Limb (tissue), 2 donors: ENCODE data around the gene ASH1L.
"Not testable (repeated sequence)": the region's sequence is repeated elsewhere in the genome, so short reads cannot be mapped to it uniquely, and the experiment has no call there.

Experiments used
- DNase-seq, 2 donors: peaks; one replicate each; pipeline ENCODE4 v3.0.0-alpha.2; 2016; ENCODE audit errors: extremely low spot score in 2 of 2

The ASH1L gene

DNA sequence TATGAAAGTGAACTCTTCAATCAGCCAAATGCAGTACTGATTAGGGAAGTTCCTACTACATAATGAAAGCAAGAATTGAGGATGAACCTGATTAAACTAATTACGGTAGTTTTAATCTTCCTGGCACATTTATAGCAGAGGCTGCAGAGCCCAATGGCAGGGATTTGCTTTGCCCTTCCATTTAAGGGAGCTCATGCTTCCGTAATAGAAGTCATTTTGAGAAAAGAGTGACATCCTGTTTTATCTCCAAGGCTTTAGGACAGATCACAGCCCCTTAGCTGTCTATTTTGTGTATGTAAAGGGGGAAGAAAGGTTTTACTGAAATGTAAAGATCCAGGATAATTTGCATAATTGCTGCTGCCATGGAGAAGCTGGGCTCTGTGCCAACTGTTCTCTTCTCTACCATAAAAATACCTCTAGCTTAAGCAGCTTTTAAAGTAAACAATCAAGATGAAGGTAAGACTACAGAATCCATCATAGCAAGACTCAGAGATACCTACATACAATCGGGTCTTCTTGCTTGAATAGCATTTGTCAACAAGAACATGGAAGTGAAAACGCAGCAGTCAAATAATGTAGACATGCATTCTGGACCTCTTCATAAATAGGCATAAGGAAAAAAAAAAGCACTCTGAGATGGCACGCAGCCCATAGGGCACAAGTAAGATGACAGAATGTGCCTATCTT is 62.5 kb downstream of the ASH1L start:
- peak in 1 of 2 donors; percentile 43 for DNase-seq

DNA sequence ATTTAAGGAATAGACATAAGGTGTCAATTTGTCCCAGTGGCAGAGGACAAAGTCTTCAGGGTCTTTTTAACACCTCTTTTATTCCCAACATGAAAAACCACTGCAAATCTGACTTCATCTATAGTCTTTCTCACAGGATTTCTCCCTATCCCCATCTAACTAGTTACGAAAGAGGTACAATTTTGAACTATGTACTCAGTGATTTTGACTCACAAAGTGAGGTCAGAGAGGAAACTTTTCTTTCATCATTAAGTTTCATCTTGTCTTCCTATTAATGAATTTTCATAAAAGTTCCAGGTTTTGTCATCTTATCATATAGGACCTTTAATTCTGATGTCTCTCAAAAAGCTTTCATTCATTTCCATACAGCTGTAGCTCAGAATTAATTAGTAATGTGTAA is 63.3 kb downstream of the ASH1L start:
- DNase-seq: no peak

DNA sequence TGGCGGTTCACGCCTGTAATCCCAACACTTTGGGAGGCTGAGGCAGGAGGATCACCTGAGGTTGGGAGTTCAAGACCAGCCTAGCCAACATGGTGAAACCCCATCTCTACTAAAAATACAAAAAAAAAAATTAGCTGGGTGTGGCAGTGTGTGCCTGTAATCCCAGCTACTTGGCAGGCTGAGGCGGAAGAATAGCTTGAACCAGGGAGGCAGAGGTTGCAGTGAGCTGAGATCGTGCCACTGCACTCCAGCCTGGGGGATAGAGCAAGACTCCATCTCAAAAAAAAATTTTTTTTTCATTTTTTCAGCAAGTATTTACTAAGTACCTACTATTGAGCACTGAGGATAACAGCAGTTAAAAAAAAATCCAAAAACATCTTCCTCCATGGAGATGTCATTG is 69.0 kb downstream of the ASH1L start:
- DNase-seq: not testable (repeated sequence)

DNA sequence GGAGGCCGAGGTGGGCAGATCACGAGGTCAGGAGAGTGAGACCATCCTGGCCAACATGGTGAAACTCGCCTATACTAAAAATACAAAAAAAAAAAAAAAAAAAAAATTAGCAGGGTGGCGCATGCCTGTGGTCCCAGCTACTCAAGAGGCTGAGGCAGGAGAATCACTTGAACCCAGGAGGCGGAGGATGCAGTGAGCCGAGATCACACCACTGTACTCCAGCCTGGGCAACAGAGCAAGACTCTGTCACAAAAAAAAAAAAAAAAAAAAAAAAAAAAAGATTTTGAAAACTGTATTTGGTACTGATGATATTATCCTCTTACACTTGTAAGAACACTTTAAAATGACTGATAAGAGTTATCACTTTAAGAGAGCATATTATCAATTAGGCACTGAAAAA is 74.2 kb downstream of the ASH1L start:
- not testable (repeated sequence) for DNase-seq

- DNase-seq: no peak
Observed at GRCh38 chr1:155487541-155487940, 75.1 kb downstream of the ASH1L start.

DNA sequence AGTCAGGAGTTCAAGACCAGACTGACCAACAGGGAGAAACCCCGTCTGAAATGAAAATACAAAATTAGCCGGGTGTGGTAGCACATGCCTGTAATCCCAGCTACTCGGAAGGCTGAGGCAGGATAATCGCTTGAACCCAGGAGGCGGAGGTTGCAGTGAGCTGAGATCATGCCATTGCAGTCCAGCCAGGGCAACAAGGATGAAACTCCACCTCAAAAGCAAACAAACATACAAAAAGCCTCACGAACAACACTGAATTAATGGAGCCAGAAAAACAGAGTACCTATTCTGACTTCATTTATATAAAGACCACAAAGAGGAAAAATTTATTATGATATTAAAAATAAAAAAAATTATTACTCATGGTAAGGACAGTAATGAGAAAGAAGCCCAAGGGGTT is 75.7 kb downstream of the ASH1L start:
- not testable (repeated sequence) for DNase-seq

GRCh38 chr1:155485945-155486344 is 76.7 kb downstream of the ASH1L start:
- no peak for DNase-seq

GRCh38 chr1:155485222-155485621 is 77.4 kb downstream of the ASH1L start:
- no peak for DNase-seq

- DNase-seq: peak in 1 of 2 donors; percentile 38
Observed at GRCh38 chr1:155481741-155482241, 80.8 kb downstream of the ASH1L start.

DNA sequence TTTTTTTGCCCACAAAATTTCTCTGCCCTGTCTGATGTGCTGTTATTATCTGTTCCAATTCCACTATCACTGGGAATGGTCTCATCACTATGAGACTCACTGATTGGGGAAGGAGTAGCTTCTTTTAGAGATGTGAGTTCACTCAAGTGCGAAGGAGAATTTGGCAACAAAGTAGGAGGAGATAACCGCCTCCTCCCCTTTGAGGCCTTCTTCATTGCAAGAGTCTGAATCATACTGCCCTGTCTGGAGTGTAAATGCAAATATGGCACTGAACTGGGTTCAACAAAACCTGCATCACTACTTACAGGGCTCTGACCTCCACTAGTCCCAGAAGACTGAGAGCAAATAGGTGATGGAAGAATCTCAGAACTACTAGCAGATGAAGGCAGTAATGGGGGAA is 83.4 kb downstream of the ASH1L start:
- no peak for DNase-seq

DNA sequence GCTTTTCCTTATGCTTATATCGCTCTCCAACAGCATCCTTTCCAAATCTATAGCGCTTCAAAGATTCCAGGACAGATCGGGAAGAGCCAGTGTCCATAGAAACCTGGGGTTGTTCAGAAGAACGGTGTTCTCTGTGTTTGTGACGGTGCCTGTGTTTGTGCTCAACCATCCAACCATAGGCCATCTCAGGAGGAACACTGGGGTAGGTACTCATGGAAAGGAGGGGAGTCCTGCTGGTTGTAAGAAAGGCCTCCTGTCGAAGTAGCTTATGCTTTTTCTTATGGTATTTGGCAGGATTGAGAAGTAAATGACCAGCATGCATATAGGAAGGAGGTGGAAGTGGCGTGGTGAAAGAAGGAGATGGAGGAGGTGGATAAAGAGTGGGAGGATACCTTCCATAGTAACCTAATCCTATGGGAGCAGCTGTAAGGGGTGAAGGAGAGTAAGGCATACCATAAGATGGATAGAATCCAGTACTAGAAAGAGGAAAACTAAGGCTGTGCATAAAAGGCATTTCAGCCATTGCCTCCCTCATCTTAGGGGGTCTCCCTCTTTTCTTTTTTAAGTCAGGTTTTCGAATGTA is 84.2 kb downstream of the ASH1L start:
- no peak for DNase-seq

GRCh38 chr1:155474146-155474545 is 88.5 kb downstream of the ASH1L start:
- no peak for DNase-seq

- DNase-seq: no peak
Observed at GRCh38 chr1:155473151-155473821, 89.3 kb downstream of the ASH1L start.

DNA sequence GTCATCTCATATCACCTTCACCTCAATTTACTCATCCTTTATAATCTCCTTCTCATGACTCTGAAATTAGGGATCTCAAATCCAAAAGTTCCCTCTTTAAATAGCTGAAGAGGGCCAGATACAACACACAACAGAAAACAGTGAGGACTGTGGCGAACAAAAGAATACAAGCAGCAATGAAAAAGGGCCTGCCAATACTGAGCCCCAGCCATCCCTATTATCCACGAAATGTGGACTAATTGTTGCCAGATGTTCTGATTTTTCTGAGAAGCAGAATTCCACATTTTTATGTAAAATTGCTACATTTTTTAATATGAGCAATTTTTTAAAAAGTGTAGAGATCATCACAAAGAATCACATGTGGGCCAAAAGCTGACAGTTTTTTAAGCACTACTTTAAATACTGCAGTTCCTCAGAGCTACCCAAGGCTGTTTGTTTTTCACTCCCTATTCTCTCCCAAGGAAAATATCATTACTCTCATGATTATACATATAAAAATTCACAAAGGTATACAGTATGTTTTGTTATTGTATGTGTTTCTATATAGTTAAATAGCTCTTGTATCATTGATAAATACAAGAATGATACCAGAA is 90.0 kb downstream of the ASH1L start:
- no peak for DNase-seq

GRCh38 chr1:155471891-155472290 is 90.7 kb downstream of the ASH1L start:
- no peak for DNase-seq

DNA sequence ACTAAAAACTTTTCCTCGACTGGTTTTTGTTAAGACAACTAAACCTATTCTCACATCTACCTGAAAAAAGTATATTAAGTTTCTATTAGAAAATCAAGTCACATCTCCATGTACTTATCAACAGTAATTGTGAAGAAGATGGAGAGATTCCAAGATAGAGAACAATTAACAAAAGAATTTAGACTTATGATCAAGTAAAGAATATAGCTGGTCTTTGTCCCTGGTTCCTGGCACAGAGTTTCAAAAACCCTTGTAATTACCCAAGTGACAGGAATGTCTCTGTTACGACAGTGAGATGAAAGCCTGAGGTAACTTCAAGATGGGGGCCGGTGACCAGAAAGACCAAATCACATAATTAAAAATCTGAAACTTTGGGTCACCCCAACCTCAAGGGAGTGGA is 91.6 kb downstream of the ASH1L start:
- no peak for DNase-seq

- DNase-seq: no peak
Observed at GRCh38 chr1:155466996-155467395, 95.6 kb downstream of the ASH1L start.

DNA sequence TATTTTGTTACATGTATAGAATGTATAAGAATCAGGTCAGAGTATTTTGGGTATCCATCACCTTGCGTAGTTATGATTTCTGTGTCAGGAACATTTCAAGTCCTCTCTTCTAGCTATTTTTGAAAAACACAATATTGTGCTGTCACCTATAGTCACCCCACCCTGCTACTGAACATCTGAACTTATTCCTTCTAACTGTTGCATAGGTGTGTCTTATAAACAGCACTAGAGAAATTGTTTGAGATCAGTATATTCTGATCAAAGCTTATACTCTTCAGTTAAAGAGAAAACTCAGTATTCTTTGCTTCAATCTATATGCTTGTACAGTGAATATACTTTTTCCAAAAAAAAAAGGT is 96.0 kb downstream of the ASH1L start:
- DNase-seq: no peak

DNA sequence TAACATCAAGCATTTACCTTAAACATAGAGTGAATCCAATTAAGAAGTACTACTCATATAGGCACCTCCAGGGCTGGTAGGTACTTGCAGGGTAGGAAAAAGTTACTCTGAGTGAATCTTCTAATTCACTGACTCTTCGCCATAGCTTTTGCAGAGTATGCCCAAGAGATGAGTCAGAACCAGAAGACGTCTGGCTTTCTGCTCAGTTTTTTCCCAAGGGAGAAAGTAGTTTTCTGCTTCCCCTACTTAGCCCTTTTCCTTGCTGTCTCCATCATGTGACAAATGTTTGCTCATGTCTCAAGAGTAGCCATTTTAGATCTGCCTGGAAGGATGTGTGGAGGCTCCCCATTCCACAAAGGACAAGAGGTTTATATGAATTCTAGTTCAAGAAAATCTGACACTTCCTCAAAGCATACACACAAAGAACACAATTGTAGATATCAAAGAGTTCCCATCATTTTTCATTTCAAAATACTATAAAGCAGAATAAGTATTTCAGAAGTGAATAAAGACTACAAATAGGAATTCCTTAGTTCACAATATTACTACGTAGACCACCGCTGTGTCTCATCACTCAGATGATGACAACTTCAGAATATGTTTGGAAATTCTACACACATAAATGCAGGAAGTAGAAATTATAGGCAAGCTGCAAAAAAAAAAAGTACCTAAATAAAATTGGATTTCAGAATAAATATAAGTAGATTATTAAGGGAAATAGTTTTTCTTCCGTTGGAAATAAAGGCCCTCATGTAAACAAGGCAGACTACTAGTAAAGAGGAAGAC is 98.5 kb downstream of the ASH1L start:
- no peak for DNase-seq

DNA sequence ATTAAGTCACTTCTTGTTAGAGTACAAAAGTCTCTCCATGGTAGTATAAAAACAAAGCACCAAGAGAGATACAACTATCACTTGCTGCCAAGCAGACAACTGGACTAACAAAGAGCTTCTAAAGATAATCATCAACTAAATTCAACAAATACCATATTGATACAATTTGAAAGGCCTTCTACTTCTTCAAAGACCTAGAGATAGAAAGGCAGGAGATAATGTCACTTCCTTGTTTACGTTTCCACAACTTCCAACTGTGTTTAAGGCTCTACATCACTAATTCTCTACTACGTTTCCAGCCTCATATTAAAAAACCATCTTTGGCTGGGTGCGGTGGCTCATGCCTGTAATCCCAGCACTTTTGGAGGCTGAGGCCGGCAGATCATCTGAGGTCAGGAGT is 104.5 kb downstream of the ASH1L start:
- DNase-seq: no peak

- no peak for DNase-seq
Observed at GRCh38 chr1:155457266-155457665, 105.3 kb downstream of the ASH1L start.
